T-helper 1 cell treated with Interleukin-12 subunit alpha and Interleukin-12 subunit beta and Interleukin-4 antibody, amounts not matched to agents 30 μg/mL and 1 μg/mL, for 36 hours (primary cell): ENCODE measurements around the gene RPL37.
"Not testable (repeated sequence)": the region's sequence is repeated elsewhere in the genome, so short reads cannot be mapped to it uniquely, and the experiment has no call there.

Experiments used
- H3K27ac Mint-ChIP-seq: one replicate; pipeline ENCODE4 v1.8.0; 2021; ENCODE audit warnings: mild to moderate bottlenecking, mixed read lengths
- H3K27me3 Mint-ChIP-seq: one replicate; pipeline ENCODE4 v1.8.0; 2021; ENCODE audit warnings: low read depth, mixed read lengths
- H3K36me3 Mint-ChIP-seq: one replicate; pipeline ENCODE4 v1.8.0; 2021; ENCODE audit warnings: low read depth, mixed read lengths
- H3K4me1 Mint-ChIP-seq: one replicate; pipeline ENCODE4 v1.8.0; 2021; ENCODE audit warnings: low read depth, mixed read lengths
- H3K4me3 Mint-ChIP-seq: one replicate; pipeline ENCODE4 v1.8.0; 2021; ENCODE audit warnings: mild to moderate bottlenecking, moderate library complexity, mixed read lengths
- H3K9me3 Mint-ChIP-seq: one replicate; pipeline ENCODE4 v1.8.0; 2021; ENCODE audit warnings: mixed read lengths

Gene RPL37

GRCh38 chr5:40827188-40827977, 7.6 kb downstream of the RPL37 start:
- H3K4me1 Mint-ChIP-seq, result peaks cover 29% of the 10 kb centered on the region
- no peaks in the 10 kb centered on the region for H3K27me3 Mint-ChIP-seq
- H3K9me3 Mint-ChIP-seq, result no peaks in the 10 kb centered on the region
- no peak overlapping the region for H3K4me3 Mint-ChIP-seq
- H3K36me3 Mint-ChIP-seq, result peaks cover 52% of the 10 kb centered on the region
- H3K27ac Mint-ChIP-seq, result no peak overlapping the region

DNA sequence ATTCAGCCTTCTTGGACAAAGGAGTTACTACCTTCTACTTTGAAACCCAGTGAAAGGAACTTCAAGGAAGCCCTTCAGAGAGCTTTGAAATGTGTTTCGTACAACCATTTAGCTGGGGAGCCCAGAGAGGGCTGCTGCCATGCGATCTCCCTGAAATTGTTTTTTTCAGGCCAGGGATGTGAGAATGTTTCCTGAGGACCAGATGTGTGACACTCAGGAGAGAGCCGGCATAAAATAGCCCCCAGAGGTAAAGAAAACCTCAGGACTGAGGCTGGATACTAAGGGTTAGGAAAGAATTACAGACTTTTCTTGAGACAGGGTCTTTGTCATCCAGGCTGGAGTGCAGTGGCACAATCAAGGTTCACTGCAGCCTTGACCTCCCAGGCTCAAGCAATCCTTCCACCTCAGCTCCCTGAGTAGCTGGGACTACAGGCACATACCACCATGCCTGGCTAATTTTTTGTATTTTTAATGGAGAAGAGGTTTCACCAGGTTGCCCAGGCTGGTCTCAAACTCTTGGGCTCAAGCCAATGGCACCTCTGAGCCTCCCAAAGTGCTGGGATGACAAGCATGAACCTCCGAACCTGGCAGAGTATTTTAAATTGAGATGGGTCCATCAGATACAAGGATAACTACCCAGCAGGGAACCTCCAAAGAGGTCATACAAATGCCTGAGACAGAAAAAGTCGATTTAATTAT, 8.4 kb downstream of the RPL37 start:
- peaks cover 22% of the 10 kb centered on the region for H3K4me1 Mint-ChIP-seq
- no peak overlapping the region for H3K4me3 Mint-ChIP-seq
- peaks cover 45% of the 10 kb centered on the region for H3K36me3 Mint-ChIP-seq
- H3K9me3 Mint-ChIP-seq, result no peaks in the 10 kb centered on the region
- no peak overlapping the region for H3K27ac Mint-ChIP-seq
- no peaks in the 10 kb centered on the region for H3K27me3 Mint-ChIP-seq

DNA sequence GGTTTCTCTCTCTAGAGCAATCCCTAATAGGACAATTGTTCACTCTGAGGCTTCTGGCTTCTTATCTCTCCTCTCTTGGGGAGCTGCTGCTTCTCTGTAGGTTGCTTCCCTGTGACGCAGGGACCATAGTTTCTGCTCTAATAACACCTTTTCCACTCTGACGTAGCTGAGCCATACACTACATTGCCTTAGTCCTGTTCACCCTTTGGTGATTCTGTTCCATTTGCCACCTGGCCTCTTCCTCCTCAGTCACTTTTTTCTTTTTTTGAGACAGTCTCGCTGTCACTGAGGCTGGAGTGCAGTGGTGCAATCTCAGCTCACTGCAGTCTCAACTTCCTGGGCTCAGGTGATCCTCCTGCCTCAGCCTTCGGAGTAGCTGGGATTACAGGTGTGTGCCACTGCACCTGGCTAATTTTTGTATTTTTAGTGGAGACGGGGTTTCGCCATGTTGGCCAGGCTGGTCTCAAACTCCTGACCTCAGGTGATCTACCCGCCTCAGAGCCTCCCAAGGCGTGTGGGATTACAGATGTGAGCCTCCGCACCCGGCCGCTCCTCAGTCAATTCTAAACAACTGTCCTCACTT, 9.5 kb downstream of the RPL37 start:
- not testable (repeated sequence) for H3K27me3 Mint-ChIP-seq, H3K9me3 Mint-ChIP-seq, H3K27ac Mint-ChIP-seq, H3K4me3 Mint-ChIP-seq
- H3K36me3 Mint-ChIP-seq, result peaks cover 43% of the 10 kb centered on the region
- peaks cover 22% of the 10 kb centered on the region for H3K4me1 Mint-ChIP-seq

DNA sequence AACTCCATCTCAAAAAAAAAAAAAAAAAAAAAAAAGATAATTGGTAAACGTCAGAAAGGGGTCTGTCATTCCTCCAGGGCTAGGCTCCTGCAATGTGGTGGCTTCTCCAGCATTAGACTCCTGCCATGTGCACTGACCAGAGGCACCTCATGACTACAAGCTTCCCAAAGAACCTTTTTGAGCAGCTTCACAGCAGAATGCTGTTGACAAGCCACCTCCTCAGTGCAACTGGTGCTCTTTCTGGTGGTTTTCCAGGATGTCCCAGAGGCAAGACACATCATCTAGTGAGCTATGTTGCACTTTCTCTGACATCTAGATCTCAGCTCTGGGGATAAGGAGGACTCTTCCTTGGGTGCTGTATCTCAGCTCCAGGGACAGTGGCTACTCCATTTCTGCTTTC, 11.6 kb downstream of the RPL37 start:
- no peak overlapping the region for H3K4me3 Mint-ChIP-seq
- no peaks in the 10 kb centered on the region for H3K9me3 Mint-ChIP-seq
- H3K27me3 Mint-ChIP-seq, result no peaks in the 10 kb centered on the region
- peaks cover 13% of the 10 kb centered on the region for H3K4me1 Mint-ChIP-seq
- no peak overlapping the region for H3K27ac Mint-ChIP-seq
- peaks cover 27% of the 10 kb centered on the region for H3K36me3 Mint-ChIP-seq

DNA sequence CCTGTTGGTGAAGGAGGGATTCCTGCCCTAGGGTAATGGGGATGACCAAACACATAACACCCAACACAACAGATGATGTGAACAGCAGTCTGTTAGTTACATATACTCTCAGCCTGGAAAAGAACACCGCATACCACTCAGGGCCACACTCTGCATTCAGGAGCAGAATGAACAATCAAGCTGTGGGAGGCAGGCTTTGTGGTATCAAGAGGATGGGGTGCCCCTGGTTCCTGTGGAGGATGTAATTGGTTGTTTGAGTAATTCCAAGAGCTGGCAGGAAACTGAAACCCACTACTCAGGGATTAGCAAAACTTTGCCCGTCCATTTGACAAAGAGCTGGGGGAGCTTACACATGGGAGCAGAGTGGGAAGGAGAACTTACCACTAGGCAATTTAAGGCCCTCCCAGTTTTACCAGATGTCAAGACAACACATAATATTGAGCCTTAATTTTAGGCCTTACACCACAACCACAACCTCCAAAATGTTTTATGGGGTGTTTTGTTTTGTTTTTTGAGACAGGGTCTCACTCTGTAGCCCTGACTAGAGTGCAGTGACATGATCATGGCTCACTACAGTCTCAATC, 21.2 kb downstream of the RPL37 start:
- Mint-ChIP-seq H3K36me3 (no peaks in the 10 kb centered on the region), H3K9me3 (no peaks in the 10 kb centered on the region), H3K27me3 (no peaks in the 10 kb centered on the region), H3K27ac (no peak overlapping the region), H3K4me1 (peaks cover 7% of the 10 kb centered on the region), H3K4me3 (no peak overlapping the region)

DNA sequence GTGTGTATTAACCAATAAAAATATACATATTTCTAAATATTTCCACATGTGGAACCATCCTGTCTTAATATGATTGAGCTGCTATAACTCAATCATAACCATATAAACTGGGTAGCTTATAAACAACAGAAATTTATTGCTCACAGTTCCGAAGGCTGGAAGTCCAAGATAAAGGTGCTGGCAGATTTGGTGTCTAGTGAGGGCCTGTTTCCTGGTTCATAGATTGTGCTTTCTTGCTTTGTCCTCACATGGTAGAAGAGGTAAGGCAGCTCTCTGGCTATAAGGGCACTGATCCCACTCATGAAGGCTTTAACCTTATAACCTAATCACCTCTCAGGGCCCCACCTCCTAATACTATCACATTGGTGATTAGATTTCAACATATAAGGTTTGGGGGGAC, 22.9 kb downstream of the RPL37 start:
- Mint-ChIP-seq H3K9me3 (no peaks in the 10 kb centered on the region), H3K36me3 (no peaks in the 10 kb centered on the region), H3K4me1 (peaks cover 10% of the 10 kb centered on the region), H3K27me3 (no peaks in the 10 kb centered on the region), H3K27ac (no peak overlapping the region), H3K4me3 (no peak overlapping the region)

DNA sequence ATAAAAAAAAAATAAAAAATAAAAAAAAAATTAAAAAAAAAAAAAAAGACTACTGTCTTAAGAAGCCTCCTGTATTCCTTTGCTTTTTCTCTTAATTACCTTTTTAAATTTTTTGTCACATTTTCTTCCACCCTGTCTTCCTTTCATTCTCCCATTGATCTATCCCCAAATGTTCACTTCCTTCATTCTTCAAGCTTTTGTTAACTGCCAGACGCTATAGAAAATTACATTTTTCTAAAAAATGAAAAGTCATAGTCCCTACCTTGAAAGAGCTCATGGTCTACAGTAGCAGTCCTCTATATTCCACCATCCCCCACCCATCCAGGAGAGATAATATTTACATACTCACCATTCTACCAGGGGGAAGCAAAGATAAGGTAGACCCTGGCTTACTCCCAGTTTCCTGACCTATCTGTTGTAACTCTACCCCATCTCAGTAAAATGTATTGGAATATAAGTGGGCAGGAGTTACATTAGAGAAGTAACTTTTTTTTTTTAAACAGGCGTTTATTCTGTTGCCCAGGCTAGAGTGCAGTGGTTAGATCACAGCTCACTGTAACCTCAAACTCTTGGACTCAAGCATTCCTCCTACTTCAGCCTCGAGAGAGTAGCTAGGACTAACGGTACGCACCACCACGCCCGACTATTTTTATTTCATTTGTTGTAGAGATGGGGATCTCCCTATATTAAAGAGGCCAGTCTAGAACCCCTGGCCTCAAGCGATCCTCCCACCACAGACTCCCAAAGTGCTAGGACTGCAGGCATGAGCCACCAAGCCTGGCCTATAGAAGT, 33.1 kb downstream of the RPL37 start:
- Mint-ChIP-seq H3K27ac (no peak overlapping the region), H3K27me3 (peaks cover 19% of the 10 kb centered on the region), H3K36me3 (no peaks in the 10 kb centered on the region), H3K4me3 (no peak overlapping the region), H3K9me3 (no peaks in the 10 kb centered on the region), H3K4me1 (peaks cover 10% of the 10 kb centered on the region)

GRCh38 chr5:40799258-40799657, 35.8 kb downstream of the RPL37 start:
- no peaks in the 10 kb centered on the region for H3K9me3 Mint-ChIP-seq
- H3K4me3 Mint-ChIP-seq, result peak overlapping the region; percentile 87
- peaks cover 30% of the 10 kb centered on the region for H3K4me1 Mint-ChIP-seq
- peaks cover 14% of the 10 kb centered on the region for H3K27me3 Mint-ChIP-seq
- peaks cover 14% of the 10 kb centered on the region for H3K36me3 Mint-ChIP-seq
- H3K27ac Mint-ChIP-seq, result no peak overlapping the region

DNA sequence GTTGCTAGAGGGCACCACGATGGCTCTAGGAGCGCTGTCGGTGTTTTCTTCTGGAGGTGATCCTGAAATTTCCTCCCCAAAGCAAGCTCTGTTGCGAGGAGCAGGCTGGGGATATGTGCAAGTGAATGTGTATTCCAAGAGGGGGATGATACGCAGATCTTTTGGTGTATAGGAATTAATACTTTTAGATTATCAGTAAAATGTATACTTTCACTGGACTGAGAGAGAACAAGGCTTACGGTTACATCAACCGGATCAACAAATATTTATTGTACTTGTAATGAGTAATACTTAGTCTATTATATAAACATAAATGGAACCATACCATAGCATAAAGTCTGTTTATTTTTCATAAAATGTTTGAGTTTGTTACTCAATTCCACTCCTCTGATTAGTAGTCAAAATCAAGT, 36.2 kb downstream of the RPL37 start:
- peak overlapping the region; percentile 87 for H3K4me3 Mint-ChIP-seq
- no peaks in the 10 kb centered on the region for H3K9me3 Mint-ChIP-seq
- peaks cover 33% of the 10 kb centered on the region for H3K4me1 Mint-ChIP-seq
- no peak overlapping the region for H3K27ac Mint-ChIP-seq
- H3K27me3 Mint-ChIP-seq, result peaks cover 14% of the 10 kb centered on the region
- H3K36me3 Mint-ChIP-seq, result peaks cover 14% of the 10 kb centered on the region

DNA sequence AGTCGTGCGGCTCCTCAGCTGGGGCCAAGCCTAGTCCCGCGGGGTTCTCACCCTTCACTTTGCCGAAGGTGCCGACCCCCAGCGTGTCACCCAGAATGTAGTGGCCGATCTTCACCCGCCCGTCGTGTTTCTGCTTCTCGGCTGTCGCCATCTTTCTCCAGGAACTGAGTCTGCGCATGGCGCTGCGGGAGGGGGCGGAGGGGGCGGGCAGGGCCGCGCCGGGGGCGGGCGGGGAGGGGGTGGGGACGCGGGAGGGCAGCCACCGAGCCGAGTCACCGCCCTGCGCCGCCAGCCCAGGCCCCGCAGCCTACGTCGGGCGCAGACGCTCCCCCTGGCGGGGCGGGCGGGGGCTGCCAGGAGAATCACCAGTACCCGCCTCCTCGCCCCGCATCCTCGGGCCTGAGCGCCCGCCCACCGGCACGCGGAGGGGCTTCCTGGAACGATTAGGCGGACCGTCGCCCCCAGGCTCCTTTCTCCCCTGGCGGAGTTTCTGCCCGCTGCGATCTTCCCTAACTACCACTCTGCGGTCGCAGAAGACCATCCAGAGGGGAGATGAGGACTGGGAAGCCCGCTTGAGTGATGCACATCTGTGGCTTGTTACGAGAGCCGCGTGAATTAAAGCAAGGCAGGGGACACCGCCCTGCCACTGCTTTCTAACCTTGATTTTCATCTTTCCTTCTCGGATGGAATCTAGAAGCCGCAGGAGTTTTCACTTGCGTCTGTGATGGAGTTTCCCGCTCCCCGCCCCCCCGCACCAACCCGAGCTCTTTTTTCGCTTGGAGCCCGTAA, 36.8 kb downstream of the RPL37 start, which contains the start of gene PRKAA1:
PRKAA1 (minus strand) TSS at position 363 of the 789 bp plus-strand sequence; CDS start at position 178, 185 bp downstream.
- Mint-ChIP-seq H3K4me1 (peaks cover 33% of the 10 kb centered on the region), H3K27ac (peak within 1 kb of the TSS; percentile 87)

DNA sequence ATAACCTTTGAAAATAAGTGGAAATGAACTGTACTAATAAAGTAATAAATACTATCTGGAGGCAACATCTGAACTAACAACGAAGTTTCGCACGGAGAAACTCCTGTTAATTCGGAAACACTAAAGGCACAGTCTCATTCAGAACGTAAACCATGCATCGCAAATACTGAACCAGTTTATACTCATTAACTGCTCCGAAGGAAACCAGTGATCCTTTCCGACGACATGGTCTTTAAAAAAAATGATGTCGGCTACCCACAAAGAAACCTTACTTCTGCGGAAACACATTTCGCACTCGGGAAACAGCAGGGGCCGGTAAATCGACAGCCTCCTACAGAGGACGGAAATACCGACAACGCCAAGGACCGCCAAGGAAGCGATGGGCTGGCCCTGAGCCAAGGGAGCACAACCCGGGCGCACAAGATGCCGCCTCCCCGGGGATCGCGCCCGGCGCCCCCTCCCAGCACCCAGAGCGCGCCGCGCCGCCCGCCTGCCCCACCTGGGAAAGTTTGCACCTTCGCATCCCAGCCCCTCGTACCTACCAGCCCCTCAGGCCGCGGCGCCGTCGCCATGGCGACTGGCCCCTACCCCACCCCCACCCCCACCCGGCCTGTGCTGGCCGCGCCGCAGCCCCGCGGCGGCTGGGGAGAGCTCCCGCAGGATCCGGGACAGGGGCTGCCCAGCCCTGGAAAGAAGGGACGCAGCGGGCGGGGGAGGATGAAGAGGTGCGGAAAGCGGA, 37.6 kb downstream of the RPL37 start:
- H3K27me3 Mint-ChIP-seq, result peaks cover 14% of the 10 kb centered on the region
- H3K4me3 Mint-ChIP-seq, result peak overlapping the region; percentile 87
- H3K36me3 Mint-ChIP-seq, result peaks cover 15% of the 10 kb centered on the region
- H3K9me3 Mint-ChIP-seq, result no peaks in the 10 kb centered on the region
- H3K4me1 Mint-ChIP-seq, result peaks cover 33% of the 10 kb centered on the region
- H3K27ac Mint-ChIP-seq, result peak overlapping the region; percentile 84

More for the DNA sequence above, 36.8 kb downstream of the RPL37 start, which contains the start of gene PRKAA1:
- no peaks in the 10 kb centered on the region for H3K9me3 Mint-ChIP-seq
- peaks cover 14% of the 10 kb centered on the region for H3K36me3 Mint-ChIP-seq
- peaks cover 14% of the 10 kb centered on the region for H3K27me3 Mint-ChIP-seq
- H3K4me3 Mint-ChIP-seq, result peak within 1 kb of the TSS; percentile 87

- H3K27me3 Mint-ChIP-seq, result peaks cover 10% of the 10 kb centered on the region
- no peaks in the 10 kb centered on the region for H3K9me3 Mint-ChIP-seq
- peaks cover 15% of the 10 kb centered on the region for H3K36me3 Mint-ChIP-seq
- peak overlapping the region; percentile 87 for H3K4me3 Mint-ChIP-seq
- H3K27ac Mint-ChIP-seq, result peak overlapping the region; percentile 55
- H3K4me1 Mint-ChIP-seq, result peaks cover 33% of the 10 kb centered on the region
Measured at GRCh38 chr5:40796487-40796889, 38.5 kb downstream of the RPL37 start.

DNA sequence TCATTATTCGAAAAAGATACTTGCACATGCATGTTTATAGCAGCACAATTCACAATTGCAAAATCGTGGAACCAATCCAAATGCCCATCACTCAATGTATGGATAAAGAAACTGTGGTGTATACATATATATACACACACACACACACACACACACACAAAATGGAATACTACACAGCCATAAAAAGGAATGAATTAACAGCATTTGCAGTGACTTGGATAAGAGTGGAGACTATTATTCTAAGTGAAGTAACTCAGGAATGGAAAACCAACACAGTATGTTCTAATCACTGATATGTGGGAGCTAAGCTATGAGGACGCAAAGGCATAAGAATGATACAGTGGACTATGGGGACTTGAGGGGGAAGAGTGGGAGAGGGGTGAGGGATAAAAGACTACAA, 40.1 kb downstream of the RPL37 start:
- Mint-ChIP-seq H3K4me1 (peaks cover 41% of the 10 kb centered on the region), H3K36me3 (peaks cover 18% of the 10 kb centered on the region), H3K27me3 (peaks cover 10% of the 10 kb centered on the region)
- H3K9me3 Mint-ChIP-seq, H3K4me3 Mint-ChIP-seq, H3K27ac Mint-ChIP-seq: not testable (repeated sequence)
